B cell (primary cell): ENCODE measurements around the gene KCNH5. TPM values are rescaled to one million over a fixed set of nuclear protein-coding genes. Genes with fewer than 3 reads are reported as not detected.

Experiments
- ATAC-seq: fragments of 200-7000 bp; cut with Tn5 transposase; one replicate; pipeline ENCODE4 v1.10.0; 2021; ENCODE audit warnings: low read depth, mild to moderate bottlenecking, moderate number of reproducible peaks, moderate library complexity
- CTCF ChIA-PET: fragments of 350-600 bp; sonication (Branson Sonifier 250); formaldehyde crosslinking; loops from one replicate; lab custom pipeline; 2021; ENCODE audit warnings: antibody characterized with exemption, inconsistent platforms; lab: Charles Lee
- POLR2A ChIA-PET: fragments of 350-600 bp; sonication (Branson Sonifier 250); formaldehyde crosslinking; loops from one replicate; lab custom pipeline; 2021; ENCODE audit warnings: antibody characterized with exemption; lab: Charles Lee
- DNase-seq: peaks from one replicate; pipeline ENCODE4 v3.0.0; 2013
- H2AFZ ChIP-seq: 2 replicates; pipeline ENCODE4 v1.6.1; 2012; ENCODE audit warnings: mild to moderate bottlenecking, low read depth, low read length; ENCODE audit not compliant: insufficient read depth, poor library complexity, severe bottlenecking
- H3K27ac ChIP-seq, 2 donors: 1 replicate in 1 of 2; 2 replicates in 1 of 2; pipeline ENCODE4 v1.5.1; 2012 to 2013; ENCODE audit warnings: low read length in 2 of 2, mild to moderate bottlenecking in 2 of 2, moderate library complexity in 1 of 2
- H3K27me3 ChIP-seq, 4 experiments: fragments of 200-600 bp in 1 of 4; sonication (generic) in 1 of 4; replicated peaks in 1 of 4; 1 replicate in 2 of 4; 2 replicates in 2 of 4; pipeline versions ENCODE4 v1.6.1 to v1.7.0; 2013 to 2016; ENCODE audit warnings: low read length in 3 of 4, mild to moderate bottlenecking in 2 of 4, mixed read lengths in 1 of 4, moderate library complexity in 1 of 4; ENCODE audit not compliant: insufficient read depth in 4 of 4, control insufficient read depth in 3 of 4; ENCODE audit errors: control extremely low read depth in 1 of 4
- H3K36me3 ChIP-seq, 2 experiments: replicated peaks in 1 of 2; 1 replicate in 1 of 2; 2 replicates in 1 of 2; pipeline versions ENCODE4 v1.6.1 to v1.7.1; 2013; ENCODE audit warnings: low read length in 1 of 2; ENCODE audit not compliant: insufficient read depth in 2 of 2, control insufficient read depth in 1 of 2; ENCODE audit errors: control extremely low read depth in 1 of 2, extremely low read depth in 1 of 2
- H3K4me1 ChIP-seq, 2 donors: fragments of 200-600 bp in 1 of 2; sonication (generic) in 1 of 2; 1 replicate in 1 of 2; 2 replicates in 1 of 2; pipeline versions ENCODE4 v1.5.1 to v1.6.1; 2013 to 2017; ENCODE audit warnings: low read length in 2 of 2; ENCODE audit not compliant: control insufficient read depth in 2 of 2, insufficient read depth in 2 of 2
- H3K4me2 ChIP-seq: replicated peaks from 2 replicates; pipeline ENCODE3; 2012; ENCODE audit warnings: mild to moderate bottlenecking, low read depth, low read length; ENCODE audit not compliant: poor library complexity, severe bottlenecking
- H3K4me3 ChIP-seq, 5 experiments: fragments of 200-600 bp in 1 of 5; sonication (generic) in 1 of 5; 1 replicate in 3 of 5; 2 replicates in 2 of 5; pipeline versions ENCODE4 v1.5.1 to v1.7.0; 2011 to 2016; ENCODE audit warnings: low read length in 4 of 5, mild to moderate bottlenecking in 4 of 5, low read depth in 2 of 5, control low read depth in 1 of 5, moderate library complexity in 1 of 5; ENCODE audit not compliant: insufficient read depth in 1 of 5; ENCODE audit errors: control extremely low read depth in 1 of 5, extremely low read depth in 1 of 5
- H3K79me2 ChIP-seq: fragments of 200-600 bp; sonication (generic); one replicate; pipeline ENCODE4 v1.6.0; 2016; ENCODE audit warnings: low read length; ENCODE audit not compliant: control insufficient read depth, insufficient read depth
- H3K9ac ChIP-seq: fragments of 200-600 bp; sonication (generic); 2 replicates; pipeline ENCODE4 v1.6.1; 2017; ENCODE audit warnings: mild to moderate bottlenecking, low read length, moderate library complexity
- H3K9me3 ChIP-seq, 3 donors: one replicate each; pipeline versions ENCODE4 v1.6.1 to v1.7.1; 2013; ENCODE audit warnings: low read length in 2 of 3; ENCODE audit not compliant: control insufficient read depth in 2 of 3, insufficient read depth in 1 of 3; ENCODE audit errors: control extremely low read depth in 1 of 3
- H4K20me1 ChIP-seq: 2 replicates; pipeline ENCODE4 v1.6.0; 2012; ENCODE audit warnings: mild to moderate bottlenecking, low read length; ENCODE audit not compliant: insufficient read depth, control insufficient read depth, poor library complexity, severe bottlenecking
- H3K27ac Mint-ChIP-seq: one replicate; pipeline ENCODE4 v1.8.0; 2021; ENCODE audit warnings: mixed read lengths
- H3K27me3 Mint-ChIP-seq: one replicate; pipeline ENCODE4 v1.8.0; 2021; ENCODE audit warnings: mixed read lengths
- H3K4me1 Mint-ChIP-seq: one replicate; pipeline ENCODE4 v1.8.0; 2021; ENCODE audit warnings: mixed read lengths
- H3K4me3 Mint-ChIP-seq: one replicate; pipeline ENCODE4 v1.8.0; 2021; ENCODE audit warnings: mixed read lengths
- H3K9me3 Mint-ChIP-seq: one replicate; pipeline ENCODE4 v1.8.0; 2022; ENCODE audit warnings: mixed read lengths; ENCODE audit not compliant: insufficient read depth
- EZH2 ChIP-seq: IDR thresholded peaks from 2 replicates; pipeline ENCODE4 v1.6.1; 2012; ENCODE audit warnings: borderline replicate concordance, low read depth, mild to moderate bottlenecking, moderate library complexity, low read length; ENCODE audit not compliant: insufficient read depth, poor library complexity, severe bottlenecking
- WGBS: methylation state at CpG from one replicate; pipeline ENCODE4 v1.1.5; 2013; ENCODE audit warnings: missing lambda C conversion rate; ENCODE audit not compliant: insufficient coverage; 5-methylcytosine and 5-hydroxymethylcytosine counted together
- intact Hi-C: fragments of 100-400 bp; cut with micrococcal nuclease; formaldehyde crosslinking; loops from one replicate; pipeline ENCODE4 v1.10.0; 2022
- polyA plus RNA-seq: library from polyadenylated mRNA; depleted of rRNA; stranded (reverse); fragments of >200 nt; gene quantifications from 2 replicates; pipeline ENCODE4 v1.2.3, GENCODE V29; 2012
- total RNA-seq, 2 donors: library from RNA; stranded (reverse); fragments of 120-200 nt in 1 of 2; gene quantifications; 1 replicate in 1 of 2; 2 replicates in 1 of 2; pipeline versions ENCODE4 v1.2.3 to v1.2.4, GENCODE V29; 2013 to 2022
- TF ChIP-seq, protein P1 (sequence below): fragments of 200-600 bp; IDR thresholded peaks from one replicate; pipeline ENCODE4 v1.8.0; 2022; ENCODE audit warnings: antibody characterized with exemption, mild to moderate bottlenecking

Gene KCNH5
- total and polyA plus RNA-seq, 2 donors (not counting 1 experiment from before 2014, with no cell fraction given) = not detected

DNA sequence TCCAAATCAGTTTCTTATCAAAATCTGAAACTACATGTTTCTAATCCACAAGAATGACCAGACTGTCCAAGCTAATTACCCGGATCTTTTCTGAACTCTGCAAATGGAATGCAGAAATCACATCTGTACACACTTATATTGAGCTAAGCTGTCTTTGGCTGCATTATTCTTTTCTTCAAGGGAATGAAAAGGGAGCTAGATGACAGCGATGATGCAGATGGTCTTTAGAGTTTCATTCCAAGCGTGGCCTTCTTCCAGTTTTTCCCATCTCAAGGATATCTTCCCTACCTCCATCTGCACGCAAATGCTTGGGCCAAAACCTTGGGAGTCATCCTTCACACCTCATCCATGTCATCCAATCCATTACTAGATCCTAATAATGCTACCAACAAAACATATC lies 12.6 kb downstream of the KCNH5 start:
- Histone ChIP-seq H3K27me3 (no peaks in the 10 kb centered on the region), H3K79me2 (no peaks in the 10 kb centered on the region), H4K20me1 (no peaks in the 10 kb centered on the region), H2AFZ (no peak overlapping the region), H3K36me3 (no peaks in the 10 kb centered on the region), H3K4me3 (no peak overlapping the region), H3K9me3 (no peaks in the 10 kb centered on the region), H3K4me1 (no peaks in the 10 kb centered on the region), H3K4me2 (no peak overlapping the region), H3K27ac (no peak overlapping the region), H3K9ac (no peak overlapping the region)
- no peak for TF ChIP-seq EZH2
- TF ChIP-seq, protein P1, sequence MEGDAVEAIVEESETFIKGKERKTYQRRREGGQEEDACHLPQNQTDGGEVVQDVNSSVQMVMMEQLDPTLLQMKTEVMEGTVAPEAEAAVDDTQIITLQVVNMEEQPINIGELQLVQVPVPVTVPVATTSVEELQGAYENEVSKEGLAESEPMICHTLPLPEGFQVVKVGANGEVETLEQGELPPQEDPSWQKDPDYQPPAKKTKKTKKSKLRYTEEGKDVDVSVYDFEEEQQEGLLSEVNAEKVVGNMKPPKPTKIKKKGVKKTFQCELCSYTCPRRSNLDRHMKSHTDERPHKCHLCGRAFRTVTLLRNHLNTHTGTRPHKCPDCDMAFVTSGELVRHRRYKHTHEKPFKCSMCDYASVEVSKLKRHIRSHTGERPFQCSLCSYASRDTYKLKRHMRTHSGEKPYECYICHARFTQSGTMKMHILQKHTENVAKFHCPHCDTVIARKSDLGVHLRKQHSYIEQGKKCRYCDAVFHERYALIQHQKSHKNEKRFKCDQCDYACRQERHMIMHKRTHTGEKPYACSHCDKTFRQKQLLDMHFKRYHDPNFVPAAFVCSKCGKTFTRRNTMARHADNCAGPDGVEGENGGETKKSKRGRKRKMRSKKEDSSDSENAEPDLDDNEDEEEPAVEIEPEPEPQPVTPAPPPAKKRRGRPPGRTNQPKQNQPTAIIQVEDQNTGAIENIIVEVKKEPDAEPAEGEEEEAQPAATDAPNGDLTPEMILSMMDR = no peak
- no peak overlapping the region for H3K27ac Mint-ChIP-seq
- no peaks in the 10 kb centered on the region for H3K9me3 Mint-ChIP-seq
- H3K27me3 Mint-ChIP-seq = peaks cover 3% of the 10 kb centered on the region
- intact Hi-C loops = no loop called here
- DNase-seq (no peak), ATAC-seq (no peak)
- ChIA-PET POLR2A (no interaction called here), CTCF (no interaction called here)
- H3K4me1 Mint-ChIP-seq = no peaks in the 10 kb centered on the region
- WGBS = 89% methylated on average over 2 of the region's 4 CpGs
- H3K4me3 Mint-ChIP-seq = no peak overlapping the region

DNA sequence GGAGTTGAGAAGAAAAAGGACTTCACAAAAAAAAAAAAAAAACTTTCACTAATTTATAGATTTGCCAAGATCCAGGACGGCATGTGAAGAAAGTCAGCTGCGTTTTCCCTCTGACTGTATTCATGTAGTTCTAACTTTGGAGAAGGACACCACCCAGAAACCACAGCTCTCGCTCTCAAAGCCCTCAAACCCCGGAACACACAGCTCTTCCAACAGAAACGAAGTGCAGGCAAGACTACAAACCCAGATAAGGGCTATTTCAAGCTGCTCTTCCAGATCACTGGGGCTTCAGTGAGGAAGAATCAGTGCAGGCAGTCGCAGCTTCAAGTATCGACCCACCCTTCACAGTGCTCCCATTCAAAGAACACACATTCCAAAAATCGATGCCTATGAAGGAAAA lies 13.2 kb downstream of the KCNH5 start:
- H3K27ac Mint-ChIP-seq = no peak overlapping the region
- DNase-seq (no peak), ATAC-seq (no peak)
- POLR2A ChIA-PET = no interaction called here
- CTCF ChIA-PET = no interaction called here
- H3K79me2 ChIP-seq = no peaks in the 10 kb centered on the region
- H3K9me3 Mint-ChIP-seq = no peaks in the 10 kb centered on the region
- TF ChIP-seq EZH2 = no peak
- TF ChIP-seq, protein P1 = no peak
- no peak overlapping the region for H2AFZ ChIP-seq
- intact Hi-C loops = no loop called here
- no peaks in the 10 kb centered on the region for H3K4me1 ChIP-seq
- no peak overlapping the region for H3K4me2 ChIP-seq
- no peaks in the 10 kb centered on the region for H4K20me1 ChIP-seq
- H3K4me1 Mint-ChIP-seq = no peaks in the 10 kb centered on the region
- H3K27me3 ChIP-seq = no peaks in the 10 kb centered on the region
- no peak overlapping the region for H3K4me3 ChIP-seq
- no peaks in the 10 kb centered on the region for H3K9me3 ChIP-seq
- no peak overlapping the region for H3K27ac ChIP-seq
- no peak overlapping the region for H3K4me3 Mint-ChIP-seq
- H3K27me3 Mint-ChIP-seq = peaks cover 3% of the 10 kb centered on the region
- H3K9ac ChIP-seq = no peak overlapping the region
- H3K36me3 ChIP-seq = no peaks in the 10 kb centered on the region
- 71% methylated on average over 8 of the region's 8 CpGs for WGBS
